Measurements from ENCODE around the gene IL17RD. TPM values are rescaled to one million over a fixed set of nuclear protein-coding genes. Genes with fewer than 3 reads are reported as not detected.

Gene IL17RD
- total RNA-seq, 2 experiments from 2014 or later, result not detected

DNA sequence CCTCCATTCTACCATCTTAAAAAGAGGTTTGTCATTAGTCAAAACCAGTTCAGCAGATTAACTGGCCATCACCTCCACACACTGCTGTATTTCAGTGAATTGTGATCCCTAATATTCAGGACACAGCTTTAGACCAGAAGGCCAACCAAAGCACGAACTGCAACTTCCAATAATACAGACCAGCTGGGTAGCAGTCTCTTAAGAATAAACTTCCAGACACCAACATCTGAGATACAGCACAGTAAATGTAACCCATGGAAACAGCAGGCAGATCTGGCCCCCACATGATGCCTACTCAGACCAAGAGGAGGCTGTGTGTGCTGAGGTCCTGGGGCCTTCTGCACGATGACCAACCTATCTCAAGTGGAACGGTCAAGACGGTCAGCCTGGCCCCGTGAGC, 69.8 kb downstream of the IL17RD start:
- DNase-seq (no peak), ATAC-seq (ENCODE audit: poor library complexity) (no peak)
- POLR2A ChIA-PET, result no interaction called here
- Mint-ChIP-seq H3K36me3 (ENCODE audit: low read depth) (no peaks in the 10 kb centered on the region), H3K27me3 (peaks cover 5% of the 10 kb centered on the region), H3K4me3 (no peak overlapping the region), H3K4me1 (ENCODE audit: low read depth) (no peaks in the 10 kb centered on the region), H3K9me3 (no peaks in the 10 kb centered on the region), H3K27ac (no peak overlapping the region)
- H3K4me3 ChIP-seq (ENCODE audit: low read length), result no peak overlapping the region
- no peaks in the 10 kb centered on the region for H3K27me3 ChIP-seq (ENCODE audit: control insufficient read depth in 1 of 2, insufficient read depth in 2 of 2, low read length in 2 of 2)
- TF ChIP-seq, protein P1, sequence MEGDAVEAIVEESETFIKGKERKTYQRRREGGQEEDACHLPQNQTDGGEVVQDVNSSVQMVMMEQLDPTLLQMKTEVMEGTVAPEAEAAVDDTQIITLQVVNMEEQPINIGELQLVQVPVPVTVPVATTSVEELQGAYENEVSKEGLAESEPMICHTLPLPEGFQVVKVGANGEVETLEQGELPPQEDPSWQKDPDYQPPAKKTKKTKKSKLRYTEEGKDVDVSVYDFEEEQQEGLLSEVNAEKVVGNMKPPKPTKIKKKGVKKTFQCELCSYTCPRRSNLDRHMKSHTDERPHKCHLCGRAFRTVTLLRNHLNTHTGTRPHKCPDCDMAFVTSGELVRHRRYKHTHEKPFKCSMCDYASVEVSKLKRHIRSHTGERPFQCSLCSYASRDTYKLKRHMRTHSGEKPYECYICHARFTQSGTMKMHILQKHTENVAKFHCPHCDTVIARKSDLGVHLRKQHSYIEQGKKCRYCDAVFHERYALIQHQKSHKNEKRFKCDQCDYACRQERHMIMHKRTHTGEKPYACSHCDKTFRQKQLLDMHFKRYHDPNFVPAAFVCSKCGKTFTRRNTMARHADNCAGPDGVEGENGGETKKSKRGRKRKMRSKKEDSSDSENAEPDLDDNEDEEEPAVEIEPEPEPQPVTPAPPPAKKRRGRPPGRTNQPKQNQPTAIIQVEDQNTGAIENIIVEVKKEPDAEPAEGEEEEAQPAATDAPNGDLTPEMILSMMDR (IDR thresholded peaks at IDR 0.05), result no peak
- no peaks in the 10 kb centered on the region for H3K9me3 ChIP-seq (ENCODE audit: control insufficient read depth in 1 of 2, insufficient read depth in 1 of 2, low read length in 2 of 2)
- no peak overlapping the region for H3K27ac ChIP-seq (ENCODE audit: low read depth in 1 of 2, low read length in 2 of 2)
- no peaks in the 10 kb centered on the region for H3K4me1 ChIP-seq (ENCODE audit: insufficient read depth, low read length)
- intact Hi-C loops (cut with DNase I, micrococcal nuclease), result no loop called here
- CTCF ChIA-PET, result no interaction called here
- H3K36me3 ChIP-seq (ENCODE audit: insufficient read depth, low read length), result no peaks in the 10 kb centered on the region

DNA sequence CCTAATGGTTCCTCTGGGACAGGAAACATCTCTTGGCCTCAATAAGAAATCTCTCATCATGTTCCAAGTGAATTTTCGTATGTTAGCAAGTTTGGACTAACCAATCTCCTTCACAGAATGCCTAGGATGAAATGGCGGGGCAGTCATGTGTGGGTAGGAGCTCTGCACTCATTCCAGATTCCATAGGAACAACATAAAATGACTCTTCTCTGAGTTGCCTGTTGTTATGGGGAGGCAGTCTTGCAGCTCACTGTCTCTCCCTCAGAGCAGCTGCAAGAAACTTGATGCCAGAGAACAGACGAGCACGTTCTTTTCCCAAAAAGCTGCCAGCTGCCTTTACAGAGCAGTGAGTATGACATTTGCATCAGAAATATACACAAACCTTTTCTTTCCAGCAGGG, 70.6 kb downstream of the IL17RD start:
- Mint-ChIP-seq H3K9me3 (no peaks in the 10 kb centered on the region), H3K27ac (no peak overlapping the region), H3K4me3 (no peak overlapping the region), H3K4me1 (ENCODE audit: low read depth) (no peaks in the 10 kb centered on the region), H3K36me3 (ENCODE audit: low read depth) (no peaks in the 10 kb centered on the region), H3K27me3 (peaks cover 5% of the 10 kb centered on the region)
- intact Hi-C loops (cut with DNase I, micrococcal nuclease), result no loop called here
- DNase-seq (no peak), ATAC-seq (ENCODE audit: poor library complexity) (no peak)
- no peaks in the 10 kb centered on the region for H3K4me1 ChIP-seq (ENCODE audit: insufficient read depth, low read length)
- peaks cover 0 to 2% of the 10 kb centered on the region in 2 experiments for H3K27me3 ChIP-seq (ENCODE audit: control insufficient read depth in 1 of 2, insufficient read depth in 2 of 2, low read length in 2 of 2)
- POLR2A ChIA-PET, result no interaction called here
- H3K9me3 ChIP-seq (ENCODE audit: control insufficient read depth in 1 of 2, insufficient read depth in 1 of 2, low read length in 2 of 2), result no peaks in the 10 kb centered on the region
- no peaks in the 10 kb centered on the region for H3K36me3 ChIP-seq (ENCODE audit: insufficient read depth, low read length)
- no peak overlapping the region for H3K27ac ChIP-seq (ENCODE audit: low read depth in 1 of 2, low read length in 2 of 2)
- CTCF ChIA-PET, result no interaction called here
- no peak overlapping the region for H3K4me3 ChIP-seq (ENCODE audit: low read length)
- TF ChIP-seq, protein P1 (IDR thresholded peaks at IDR 0.05), result no peak

DNA sequence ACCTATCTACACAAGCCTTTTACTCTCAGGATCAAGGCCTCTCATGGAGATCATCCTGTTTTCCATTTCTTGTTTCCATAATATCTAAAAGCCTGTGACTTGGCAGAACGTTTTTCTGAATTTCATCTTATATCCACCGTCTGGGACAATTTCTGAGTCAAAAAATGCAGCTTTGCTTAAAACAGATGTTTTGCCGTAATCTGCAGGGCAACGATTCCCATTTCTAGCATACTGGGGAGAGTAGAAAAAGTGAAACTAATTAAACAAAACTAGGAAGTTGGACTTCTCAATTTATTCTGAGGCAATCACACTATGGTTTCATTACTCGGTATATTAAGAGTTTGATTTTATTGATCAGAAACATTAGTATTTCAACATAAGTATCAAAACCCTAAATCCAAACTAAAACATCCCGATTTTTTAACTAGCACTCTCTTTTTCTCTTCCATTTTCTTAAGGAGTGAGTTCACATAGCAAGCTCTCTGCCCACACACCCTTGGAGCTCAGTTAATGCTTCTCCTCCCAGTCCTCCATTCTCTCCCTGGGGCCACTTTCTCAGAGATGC, 71.1 kb downstream of the IL17RD start:
- Mint-ChIP-seq H3K27ac (no peak overlapping the region), H3K4me1 (ENCODE audit: low read depth) (no peaks in the 10 kb centered on the region), H3K9me3 (no peaks in the 10 kb centered on the region), H3K4me3 (no peak overlapping the region), H3K27me3 (peaks cover 5% of the 10 kb centered on the region), H3K36me3 (ENCODE audit: low read depth) (no peaks in the 10 kb centered on the region)
- Histone ChIP-seq H3K27me3 (ENCODE audit: control insufficient read depth in 1 of 2, insufficient read depth in 2 of 2, low read length in 2 of 2) (peaks cover 0 to 2% of the 10 kb centered on the region in 2 experiments), H3K4me3 (ENCODE audit: low read length) (no peak overlapping the region), H3K9me3 (ENCODE audit: control insufficient read depth in 1 of 2, insufficient read depth in 1 of 2, low read length in 2 of 2) (no peaks in the 10 kb centered on the region), H3K4me1 (ENCODE audit: insufficient read depth, low read length) (no peaks in the 10 kb centered on the region), H3K27ac (ENCODE audit: low read depth in 1 of 2, low read length in 2 of 2) (no peak overlapping the region), H3K36me3 (ENCODE audit: insufficient read depth, low read length) (no peaks in the 10 kb centered on the region)
- TF ChIP-seq, protein P1 (IDR thresholded peaks at IDR 0.05), result no peak
- CTCF ChIA-PET, result no interaction called here
- intact Hi-C loops (cut with DNase I, micrococcal nuclease), result no loop called here
- ATAC-seq (ENCODE audit: poor library complexity), result no peak
- POLR2A ChIA-PET, result no interaction called here
- DNase-seq, result no peak

Data from CD4-positive, alpha-beta T cell (primary cell).